Activated T-cell treated with anti-CD3 and anti-CD28 coated beads, Interleukin-2, amount 50 U/mL, for 4 hours (primary cell): Measurements from ENCODE around the gene KIF19. TPM values are rescaled to one million over a fixed set of nuclear protein-coding genes. Genes with fewer than 3 reads are reported as not detected.
A peak's percentile ranks its signal among the peaks of the same experiment; 100 is the strongest.

ENCODE experiments used
- ATAC-seq, 2 donors: fragments of 200-7000 bp; cut with Tn5 transposase; one replicate each; pipeline ENCODE4 v1.10.0; 2021
- DNase-seq: peaks from one replicate; pipeline ENCODE4 v3.0.0-alpha.2; 2020
- H3K27me3 Mint-ChIP-seq: one replicate; pipeline ENCODE4 v1.8.0; 2021; ENCODE audit warnings: low read depth, mixed read lengths
- H3K36me3 Mint-ChIP-seq: one replicate; pipeline ENCODE4 v1.8.0; 2022; ENCODE audit warnings: mixed read lengths; ENCODE audit not compliant: insufficient read depth
- H3K4me1 Mint-ChIP-seq: one replicate; pipeline ENCODE4 v1.8.0; 2021; ENCODE audit warnings: low read depth, mixed read lengths
- H3K4me3 Mint-ChIP-seq: one replicate; pipeline ENCODE4 v1.8.0; 2021; ENCODE audit warnings: mild to moderate bottlenecking, moderate library complexity, mixed read lengths
- H3K9me3 Mint-ChIP-seq: one replicate; pipeline ENCODE4 v1.8.0; 2021; ENCODE audit warnings: mixed read lengths
- total RNA-seq, 3 donors: library from RNA; stranded (reverse); gene quantifications; one replicate each; pipeline ENCODE4 v1.2.1, GENCODE V29; 2021

The KIF19 gene
- total RNA-seq, 3 donors from 2014 or later, result not detected

DNA sequence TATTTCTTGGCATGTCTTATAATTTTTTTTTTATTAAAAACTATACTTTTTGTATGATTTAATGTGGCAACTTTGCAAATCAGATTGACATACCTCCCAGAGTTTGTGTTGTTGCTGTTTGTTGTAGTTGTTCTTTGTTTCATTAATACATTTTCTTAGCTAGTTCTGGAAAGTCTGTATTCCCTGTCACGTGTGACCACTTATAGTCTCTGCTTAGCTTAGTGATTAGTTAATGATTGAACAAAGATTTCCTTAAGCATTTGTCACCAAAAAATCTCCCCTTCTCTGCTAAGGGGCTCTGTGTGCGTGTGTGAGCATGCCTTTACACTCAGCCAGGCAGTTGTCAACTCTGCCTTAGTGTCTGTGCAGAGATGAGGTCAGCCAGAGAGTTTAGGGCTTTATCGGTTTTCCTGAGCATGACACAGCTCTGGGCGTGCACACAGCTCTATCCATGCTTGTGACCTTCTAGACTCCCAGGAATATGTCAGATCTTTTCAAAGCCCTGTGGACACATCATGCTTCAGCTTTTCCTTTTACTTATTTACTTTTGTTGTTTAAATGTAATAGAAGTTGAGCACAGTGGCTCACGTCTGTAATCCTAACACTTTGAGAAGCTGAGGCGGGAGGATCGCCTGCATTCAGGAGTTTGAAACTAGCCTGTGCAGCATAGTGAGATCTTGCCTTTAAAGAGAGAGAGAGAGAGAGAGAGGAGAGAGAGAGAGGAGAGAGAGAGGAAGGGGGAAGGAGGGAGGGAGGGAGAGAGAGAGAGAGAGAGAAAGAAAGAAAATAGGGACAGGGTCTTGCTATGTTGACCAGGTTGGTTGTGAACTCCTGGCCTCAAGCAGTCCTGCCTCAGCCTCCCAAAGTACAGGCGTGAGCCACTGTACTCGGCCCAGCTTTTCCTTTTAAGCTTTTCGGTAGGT lies 30.1 kb upstream of the KIF19 start:
- Mint-ChIP-seq H3K4me3 (no peak overlapping the region), H3K4me1 (peaks cover 18% of the 10 kb centered on the region), H3K27me3 (no peaks in the 10 kb centered on the region), H3K36me3 (no peaks in the 10 kb centered on the region), H3K9me3 (no peaks in the 10 kb centered on the region)
- DNase-seq (no peak), ATAC-seq (no peak)

DNA sequence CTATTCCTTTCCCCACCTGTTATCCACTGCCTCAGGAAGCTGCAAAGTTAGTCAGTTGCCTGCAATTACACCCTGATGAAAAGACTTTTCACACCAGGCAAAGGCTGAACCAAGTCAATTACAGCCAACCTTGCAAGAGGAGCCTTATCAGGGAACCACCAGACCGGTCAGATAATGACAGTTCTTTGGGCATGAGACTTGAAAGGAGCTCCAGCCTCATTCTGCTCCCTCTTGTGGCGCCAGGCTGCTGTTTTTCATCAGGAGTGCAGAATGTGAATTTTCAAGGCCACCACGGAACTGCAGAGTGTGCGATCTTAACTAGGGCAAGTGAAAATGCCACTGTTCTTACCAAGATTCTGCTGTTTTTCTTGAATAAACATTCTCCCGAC lies 29.5 kb upstream of the KIF19 start:
- Mint-ChIP-seq H3K9me3 (no peaks in the 10 kb centered on the region), H3K27me3 (no peaks in the 10 kb centered on the region), H3K4me3 (no peak overlapping the region), H3K36me3 (no peaks in the 10 kb centered on the region), H3K4me1 (peaks cover 20% of the 10 kb centered on the region)
- ATAC-seq (no peak), DNase-seq (no peak)

DNA sequence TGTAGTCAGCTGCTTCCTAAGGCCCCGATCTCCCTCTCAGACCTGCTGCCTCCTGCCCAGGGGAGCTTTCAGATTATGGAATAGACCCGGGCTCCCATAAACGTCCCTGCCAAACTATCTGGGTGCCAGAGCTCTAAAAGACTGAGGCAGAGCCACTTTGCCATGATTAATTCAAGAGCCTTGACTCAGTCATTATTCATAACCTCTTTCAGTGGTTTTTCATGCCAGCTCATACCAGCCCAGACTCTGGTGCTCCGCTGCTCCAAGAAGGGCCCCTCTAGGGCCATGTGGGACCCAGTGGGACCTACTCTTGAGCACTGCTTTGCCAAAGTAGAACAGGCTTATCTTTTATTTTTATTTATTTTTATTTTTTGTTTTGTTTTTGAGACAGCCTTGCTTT lies 28.1 kb upstream of the KIF19 start:
- DNase-seq, result no peak
- Mint-ChIP-seq H3K27me3 (no peaks in the 10 kb centered on the region), H3K9me3 (no peaks in the 10 kb centered on the region), H3K4me3 (no peak overlapping the region), H3K4me1 (peaks cover 20% of the 10 kb centered on the region), H3K36me3 (no peaks in the 10 kb centered on the region)
- ATAC-seq, result peak; percentile 94 to 95

DNA sequence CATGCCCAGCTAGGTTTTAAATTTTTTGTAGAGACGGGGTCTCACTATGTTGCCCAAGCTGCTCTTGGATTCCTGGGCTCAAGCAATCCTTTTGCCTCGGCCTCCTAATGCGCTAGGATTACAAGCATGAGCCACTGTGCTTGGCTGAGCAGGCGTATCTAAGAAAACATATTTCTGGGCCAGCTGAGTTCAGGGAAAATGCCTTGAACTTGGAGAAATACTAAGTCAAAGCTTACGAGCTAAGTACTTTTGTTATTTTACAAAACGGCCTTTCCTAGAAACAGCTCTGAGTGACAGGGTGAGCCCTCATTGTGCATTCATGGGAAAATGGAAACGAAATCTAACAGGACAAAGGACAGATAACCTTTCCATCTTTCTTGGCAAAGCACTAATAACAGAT lies 27.2 kb upstream of the KIF19 start:
- no peak for ATAC-seq
- peaks cover 20% of the 10 kb centered on the region for H3K4me1 Mint-ChIP-seq

DNA sequence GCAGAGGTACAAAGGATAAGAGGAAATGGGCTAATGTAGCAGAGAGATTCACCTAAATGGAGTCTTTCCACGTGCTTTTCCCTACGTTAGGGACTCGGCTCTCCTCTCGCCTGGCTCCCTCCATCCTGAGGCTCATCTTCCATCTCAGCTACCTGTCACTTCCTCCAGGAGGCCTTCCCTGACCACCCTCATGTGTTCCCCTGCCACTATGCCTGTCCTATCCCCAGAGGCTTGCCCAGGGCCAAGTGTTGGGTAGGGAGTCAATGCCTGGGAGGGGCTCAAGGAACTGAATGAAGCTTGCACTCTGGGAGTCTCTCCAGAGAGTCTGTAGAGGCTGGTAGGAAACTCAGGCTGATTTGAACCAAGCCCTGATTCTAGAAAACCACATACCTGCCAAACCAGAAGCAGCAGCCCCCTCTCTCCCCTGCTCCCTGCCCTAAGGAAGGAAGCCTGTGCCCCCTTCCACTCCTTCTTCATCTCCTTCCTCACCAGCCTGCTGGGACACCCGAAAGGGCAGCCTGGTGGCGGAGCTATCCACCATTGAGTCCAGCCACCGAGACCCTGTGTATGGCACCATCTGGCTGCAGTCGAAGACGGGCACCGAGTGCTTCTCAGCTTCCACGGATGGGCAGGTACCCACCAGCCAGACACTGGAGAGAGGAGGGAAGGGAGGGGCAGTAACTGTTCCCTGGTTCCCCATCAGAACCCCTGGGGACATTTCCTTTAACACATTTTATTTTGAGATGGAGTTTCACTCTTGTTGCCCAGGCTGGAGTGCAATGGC lies 26.6 kb upstream of the KIF19 start:
- Mint-ChIP-seq H3K4me3 (no peak overlapping the region), H3K36me3 (no peaks in the 10 kb centered on the region), H3K27me3 (no peaks in the 10 kb centered on the region), H3K9me3 (no peaks in the 10 kb centered on the region), H3K4me1 (peaks cover 20% of the 10 kb centered on the region)
- DNase-seq (no peak), ATAC-seq (no peak)

More for the DNA sequence above, 27.2 kb upstream of the KIF19 start:
- DNase-seq, result no peak
- Mint-ChIP-seq H3K4me3 (no peak overlapping the region), H3K36me3 (no peaks in the 10 kb centered on the region), H3K9me3 (no peaks in the 10 kb centered on the region), H3K27me3 (no peaks in the 10 kb centered on the region)

DNA sequence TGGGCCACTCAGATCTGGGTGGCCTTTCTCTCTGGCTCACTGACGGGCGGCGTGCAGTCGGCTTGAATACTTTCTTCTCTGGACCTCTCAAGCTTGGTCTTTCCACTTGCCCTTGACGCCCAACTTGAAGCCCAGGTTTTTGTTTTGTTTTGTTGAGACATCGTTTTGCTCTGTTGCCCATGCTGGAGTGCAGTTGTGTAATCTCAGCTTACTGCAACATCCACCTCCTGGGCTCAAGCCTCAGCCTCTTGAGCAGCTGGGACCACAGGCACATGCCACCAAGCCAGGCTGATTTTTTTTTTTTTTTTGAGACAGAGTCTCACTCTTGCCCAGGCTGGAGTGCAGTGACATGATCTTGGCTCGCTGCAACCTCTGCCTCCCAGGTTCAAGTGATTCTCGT lies 22.7 kb upstream of the KIF19 start:
- Mint-ChIP-seq H3K4me1 (peaks cover 9% of the 10 kb centered on the region), H3K27me3 (no peaks in the 10 kb centered on the region), H3K36me3 (peaks cover 2% of the 10 kb centered on the region), H3K9me3 (no peaks in the 10 kb centered on the region), H3K4me3 (no peak overlapping the region)
- DNase-seq (no peak), ATAC-seq (no peak)

DNA sequence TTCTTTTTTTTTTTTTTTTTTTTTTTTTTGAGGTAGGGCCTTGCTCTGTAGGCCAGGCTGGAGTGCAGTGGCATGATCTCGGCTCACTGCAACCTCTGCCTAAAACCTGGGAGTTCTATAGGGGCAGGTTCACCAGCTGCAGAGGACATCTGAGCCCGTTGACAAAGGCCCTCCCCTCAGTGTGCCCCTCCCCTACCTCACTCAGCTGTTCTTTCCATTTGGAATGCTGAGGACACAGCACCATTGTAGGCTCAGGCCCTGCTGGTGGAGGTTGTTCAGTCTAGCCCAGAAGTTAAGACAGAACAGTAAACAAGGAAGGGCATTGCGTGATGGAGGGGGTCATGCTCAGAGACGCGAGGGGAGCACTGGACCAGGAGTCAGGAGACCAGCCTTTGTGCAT lies 21.8 kb upstream of the KIF19 start:
- H3K9me3 Mint-ChIP-seq, result no peaks in the 10 kb centered on the region
- H3K27me3 Mint-ChIP-seq, result no peaks in the 10 kb centered on the region
- H3K36me3 Mint-ChIP-seq, result peaks cover 2% of the 10 kb centered on the region
- peaks cover 9% of the 10 kb centered on the region for H3K4me1 Mint-ChIP-seq
- ATAC-seq, result no peak
- DNase-seq, result no peak
- H3K4me3 Mint-ChIP-seq, result no peak overlapping the region

DNA sequence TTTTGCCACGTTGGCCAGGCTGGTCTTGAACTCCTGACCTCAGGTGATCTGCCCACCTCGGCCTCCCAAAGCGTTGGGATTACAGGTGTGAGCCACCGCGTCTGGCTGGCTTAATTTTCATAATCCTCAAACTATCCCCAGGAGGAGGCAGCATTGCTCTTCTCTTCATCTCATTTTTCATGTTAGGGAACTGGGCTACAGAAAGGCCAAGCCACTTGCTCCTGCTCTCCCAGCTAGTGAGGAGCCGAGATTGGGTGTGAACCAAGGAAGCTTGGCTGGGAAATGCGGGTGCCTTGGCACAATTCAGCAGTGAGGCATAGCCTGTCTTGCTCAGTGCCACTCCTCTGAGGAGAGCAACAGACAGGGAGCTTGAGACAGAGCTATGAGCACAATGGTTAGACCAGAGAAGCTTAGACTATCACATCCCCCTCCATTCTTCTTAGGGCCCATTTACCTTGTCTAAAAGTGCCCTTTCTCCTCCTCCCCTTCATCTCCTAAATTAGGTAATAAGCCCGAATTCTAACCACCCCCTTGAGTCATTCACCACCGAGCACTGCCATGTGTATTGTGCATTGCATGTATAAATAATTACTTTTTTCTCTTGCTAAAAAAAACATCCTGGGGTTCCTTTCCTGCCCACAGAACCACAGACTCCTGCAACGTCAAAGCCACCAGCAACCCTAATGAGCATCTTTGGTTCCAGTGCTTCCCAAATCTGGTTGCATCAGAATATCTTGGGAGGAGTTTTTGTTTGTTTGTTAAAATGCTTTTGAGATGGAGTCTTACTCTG lies 20.0 kb upstream of the KIF19 start:
- DNase-seq, result no peak
- Mint-ChIP-seq H3K4me1 (peaks cover 9% of the 10 kb centered on the region), H3K27me3 (no peaks in the 10 kb centered on the region), H3K9me3 (no peaks in the 10 kb centered on the region), H3K4me3 (no peak overlapping the region), H3K36me3 (peaks cover 2% of the 10 kb centered on the region)
- peak in 1 of 2 donors; percentile 28 for ATAC-seq

DNA sequence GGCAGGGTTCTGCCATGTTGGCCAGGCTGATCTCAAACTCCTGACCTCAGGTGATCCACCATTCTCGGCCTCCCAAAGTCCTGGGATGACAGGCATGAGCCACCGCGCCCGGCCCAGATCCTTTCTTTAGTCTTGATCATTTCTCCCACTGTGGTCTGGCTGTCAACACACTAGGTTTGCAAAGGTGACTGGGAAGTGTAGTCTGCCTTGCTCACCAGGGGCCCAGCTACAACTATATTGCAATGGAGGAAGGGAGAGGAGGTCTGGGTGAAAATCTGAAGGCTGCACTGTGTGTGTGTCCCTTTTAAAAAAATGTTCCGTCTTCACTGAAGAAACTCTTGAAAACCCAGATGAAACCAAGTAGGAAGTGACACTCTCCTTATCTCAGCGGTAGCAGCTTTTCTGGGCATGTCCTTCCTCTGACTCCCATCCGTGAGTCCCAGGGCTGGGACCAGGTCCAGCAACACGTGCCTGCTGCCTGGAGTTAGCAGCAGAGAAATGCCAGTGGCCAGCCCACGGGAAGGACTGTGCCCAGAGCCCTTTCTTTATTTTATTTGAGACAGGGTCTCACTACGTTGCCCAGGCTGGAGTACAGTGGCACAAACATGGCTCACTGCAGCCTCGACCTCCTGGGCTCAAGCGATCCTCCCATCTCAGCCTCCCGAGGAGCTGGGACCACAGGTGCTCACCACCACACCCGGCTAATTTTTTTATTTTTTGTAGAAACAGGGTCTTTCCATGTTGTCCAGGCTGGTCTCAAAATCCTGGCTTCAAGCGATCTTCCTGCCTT lies 17.8 kb upstream of the KIF19 start:
- H3K4me1 Mint-ChIP-seq, result peaks cover 6% of the 10 kb centered on the region
- H3K4me3 Mint-ChIP-seq, result no peak overlapping the region
- H3K36me3 Mint-ChIP-seq, result peaks cover 2% of the 10 kb centered on the region
- ATAC-seq (no peak), DNase-seq (no peak)
- peaks cover 6% of the 10 kb centered on the region for H3K9me3 Mint-ChIP-seq
- no peaks in the 10 kb centered on the region for H3K27me3 Mint-ChIP-seq

DNA sequence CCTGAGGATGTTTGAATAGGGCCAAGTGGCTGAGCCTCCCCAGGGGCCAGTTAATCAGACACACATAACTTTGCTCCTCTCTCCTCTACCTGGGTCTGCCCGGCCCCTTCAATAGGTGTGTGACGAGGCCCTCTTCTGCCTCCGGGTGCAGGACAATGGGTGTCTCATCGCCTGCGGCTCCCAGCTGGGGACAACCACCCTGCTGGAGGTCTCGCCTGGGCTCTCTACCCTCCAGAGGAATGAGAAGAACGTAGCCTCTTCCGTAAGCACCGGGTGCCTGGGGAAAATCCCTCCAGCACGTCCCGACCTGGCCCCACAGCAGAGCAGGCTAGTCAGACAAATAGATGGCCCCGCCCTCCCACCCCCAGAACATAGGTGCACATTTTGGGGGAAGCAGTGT lies 16.1 kb upstream of the KIF19 start:
- H3K9me3 Mint-ChIP-seq, result peaks cover 6% of the 10 kb centered on the region
- H3K4me1 Mint-ChIP-seq, result peaks cover 6% of the 10 kb centered on the region
- peaks cover 2% of the 10 kb centered on the region for H3K36me3 Mint-ChIP-seq
- H3K27me3 Mint-ChIP-seq, result no peaks in the 10 kb centered on the region
- DNase-seq (no peak), ATAC-seq (no peak)
- no peak overlapping the region for H3K4me3 Mint-ChIP-seq

DNA sequence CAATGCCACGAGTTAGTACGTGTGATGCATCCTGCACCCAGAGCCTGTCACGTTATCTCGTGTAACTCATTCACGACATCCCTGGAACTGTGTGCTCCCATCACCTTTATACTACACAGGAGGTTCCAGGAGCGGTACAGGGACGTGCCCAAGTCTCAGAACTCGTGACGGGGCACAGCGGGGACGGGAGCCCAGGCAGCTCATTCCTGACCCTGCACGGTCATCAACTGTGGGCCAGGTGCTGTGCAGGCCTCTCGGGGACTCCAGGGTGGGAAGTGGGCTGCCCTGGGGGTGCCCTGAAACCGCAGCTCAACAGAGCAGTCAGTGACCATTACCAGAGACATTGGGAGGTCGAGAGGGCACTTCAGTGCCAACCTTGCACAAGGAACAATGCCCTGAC lies 11.1 kb upstream of the KIF19 start:
- DNase-seq, result no peak
- no peaks in the 10 kb centered on the region for H3K36me3 Mint-ChIP-seq
- H3K4me3 Mint-ChIP-seq, result no peak overlapping the region
- H3K4me1 Mint-ChIP-seq, result no peaks in the 10 kb centered on the region
- no peaks in the 10 kb centered on the region for H3K27me3 Mint-ChIP-seq
- peaks cover 6% of the 10 kb centered on the region for H3K9me3 Mint-ChIP-seq
- ATAC-seq, result no peak

DNA sequence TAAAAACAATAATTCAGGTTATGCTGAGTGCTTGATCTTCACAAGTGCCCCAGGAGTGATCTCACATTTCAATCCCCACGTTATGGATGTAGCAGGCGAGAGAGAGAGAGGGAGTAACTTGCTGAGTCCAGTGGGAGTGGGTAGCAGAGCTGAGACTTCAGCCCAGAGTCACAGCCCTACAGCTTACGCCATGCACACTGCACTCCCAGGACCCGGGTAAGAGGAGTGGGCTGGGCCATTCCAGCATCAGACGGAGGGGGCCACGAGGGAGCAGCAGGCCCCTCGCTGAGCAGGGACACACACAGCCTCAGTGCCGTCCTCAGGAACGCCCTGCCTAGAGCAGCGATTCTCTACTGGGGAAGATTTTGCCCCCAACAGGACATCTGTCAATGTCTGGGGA lies 9.8 kb upstream of the KIF19 start:
- ATAC-seq (no peak), DNase-seq (no peak)
- Mint-ChIP-seq H3K27me3 (peaks cover 2% of the 10 kb centered on the region), H3K9me3 (peaks cover 6% of the 10 kb centered on the region), H3K36me3 (no peaks in the 10 kb centered on the region), H3K4me1 (no peaks in the 10 kb centered on the region), H3K4me3 (no peak overlapping the region)

DNA sequence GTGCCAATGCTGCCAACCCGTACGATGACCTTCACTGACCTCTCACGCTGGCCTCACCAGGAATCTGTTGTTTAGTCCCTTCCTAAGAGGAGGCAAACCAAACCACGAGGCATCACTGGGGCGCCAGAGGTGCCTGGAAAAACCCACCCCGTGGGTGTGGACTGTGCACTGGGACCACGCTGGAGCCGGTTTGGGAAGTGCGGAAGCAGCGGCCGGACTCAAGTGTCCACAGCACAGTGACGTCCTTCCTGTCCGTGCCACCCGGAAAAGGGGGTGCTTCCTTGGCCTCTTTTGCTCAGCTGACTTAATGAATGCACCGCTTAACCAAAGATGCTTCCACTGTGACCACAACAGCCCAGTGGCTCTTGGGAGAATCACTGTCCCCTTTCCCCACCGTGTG lies 9.0 kb upstream of the KIF19 start:
- ATAC-seq, result no peak
- Mint-ChIP-seq H3K27me3 (peaks cover 4% of the 10 kb centered on the region), H3K9me3 (peaks cover 6% of the 10 kb centered on the region)

DNA sequence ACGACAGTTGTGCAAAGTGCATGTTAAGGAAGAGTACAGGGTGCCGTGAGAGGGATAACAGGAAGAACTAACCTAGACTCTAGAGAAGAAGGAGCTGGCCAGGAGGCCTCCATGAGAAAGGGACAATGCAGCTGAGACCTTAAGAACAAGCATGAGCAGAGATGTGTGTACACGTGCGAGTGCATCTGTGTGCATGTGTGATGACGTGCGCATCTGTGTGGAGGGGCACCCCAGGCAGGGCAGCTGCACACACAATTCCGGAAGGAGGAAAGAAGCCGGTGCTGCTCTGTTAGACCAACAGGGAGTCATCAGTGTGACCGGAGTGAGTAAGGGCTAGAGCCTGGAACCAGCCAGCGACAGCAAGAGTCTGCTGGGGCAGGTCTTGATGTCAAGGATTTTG lies 7.6 kb upstream of the KIF19 start:
- DNase-seq (no peak), ATAC-seq (no peak)
- Mint-ChIP-seq H3K4me1 (no peaks in the 10 kb centered on the region), H3K9me3 (no peaks in the 10 kb centered on the region), H3K27me3 (peaks cover 4% of the 10 kb centered on the region), H3K36me3 (no peaks in the 10 kb centered on the region), H3K4me3 (no peak overlapping the region)

More for the DNA sequence above, 9.0 kb upstream of the KIF19 start:
- no peak overlapping the region for H3K4me3 Mint-ChIP-seq
- H3K36me3 Mint-ChIP-seq, result no peaks in the 10 kb centered on the region
- H3K4me1 Mint-ChIP-seq, result no peaks in the 10 kb centered on the region
- DNase-seq, result no peak
